GM19324 (cell line): ENCODE results near the gene ESX1.
"Not testable (repeated sequence)": the region's sequence is repeated elsewhere in the genome, so short reads cannot be mapped to it uniquely, and the experiment has no call there.

ENCODE experiments used
- ATAC-seq: cut with Tn5 transposase; IDR thresholded peaks from one replicate; pipeline ENCODE4 v1.9.1; 2021; ENCODE audit warnings: mild to moderate bottlenecking, moderate library complexity; ENCODE audit not compliant: unreplicated experiment, low FRiP score

ESX1 gene

DNA sequence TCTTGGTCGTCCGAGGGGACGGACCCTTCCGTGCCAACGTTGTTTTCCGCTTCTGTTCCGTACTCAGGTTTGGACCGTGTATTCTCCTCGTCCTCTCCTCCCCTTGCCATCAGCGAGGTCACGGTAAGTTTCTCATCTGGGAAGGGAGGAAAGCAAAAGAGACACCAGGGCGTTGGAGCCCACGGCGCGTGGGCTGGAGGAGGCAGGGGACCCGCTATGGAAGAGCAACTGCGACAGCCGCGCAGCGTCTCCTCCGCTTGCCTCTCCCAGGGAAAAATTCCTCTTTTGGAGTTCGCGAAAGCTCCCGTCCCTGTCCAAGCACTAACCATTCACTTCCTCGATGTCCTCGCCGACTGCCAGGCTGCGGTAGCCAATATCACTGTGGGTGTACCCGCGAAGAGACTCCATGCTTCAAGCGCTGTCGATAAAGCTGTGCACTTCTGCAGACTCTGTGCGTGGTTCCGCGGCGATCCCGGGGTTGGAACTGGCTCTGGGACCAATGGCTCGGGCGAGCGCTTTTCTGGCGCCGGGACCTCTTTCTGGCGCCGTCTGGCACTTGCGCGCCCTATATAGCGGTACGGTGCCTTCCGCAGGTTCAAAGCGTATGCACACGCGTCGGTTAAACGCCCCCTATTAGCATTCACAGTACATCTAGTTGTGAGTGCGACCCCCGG is at the start of gene ESX1:
TSS of gene ESX1 (minus strand) at position 492 of the 674 bp plus-strand sequence. CDS start at position 408, 84 bp downstream.
- no peak for ATAC-seq

- no peak for ATAC-seq
These were observed 40.9 kb upstream of the ESX1 start for GRCh38 chrX:104295636-104296035.

DNA sequence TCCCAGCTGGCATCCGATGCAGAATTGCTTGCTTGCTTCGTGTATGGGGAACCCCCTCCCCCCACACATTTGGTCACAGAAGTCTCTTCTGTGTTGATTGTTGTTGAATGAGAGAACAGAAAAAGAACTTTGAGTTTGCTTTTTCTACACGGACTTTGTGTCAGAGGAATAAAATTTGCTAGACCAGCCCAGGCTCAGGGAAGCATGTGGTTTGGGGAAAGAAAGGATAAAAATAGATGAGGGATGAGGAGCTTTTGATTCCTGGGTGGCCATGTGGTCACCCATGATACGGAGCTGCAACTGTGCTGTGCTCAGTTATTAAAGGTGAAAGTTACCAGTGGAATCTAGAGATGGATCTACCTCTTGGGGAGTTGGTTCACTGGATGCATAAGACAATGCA is 34.2 kb upstream of the ESX1 start:
- no peak for ATAC-seq

GRCh38 chrX:104288269-104288668 is 33.5 kb upstream of the ESX1 start:
- no peak for ATAC-seq

GRCh38 chrX:104285201-104285600 is 30.5 kb upstream of the ESX1 start:
- ATAC-seq = no peak

DNA sequence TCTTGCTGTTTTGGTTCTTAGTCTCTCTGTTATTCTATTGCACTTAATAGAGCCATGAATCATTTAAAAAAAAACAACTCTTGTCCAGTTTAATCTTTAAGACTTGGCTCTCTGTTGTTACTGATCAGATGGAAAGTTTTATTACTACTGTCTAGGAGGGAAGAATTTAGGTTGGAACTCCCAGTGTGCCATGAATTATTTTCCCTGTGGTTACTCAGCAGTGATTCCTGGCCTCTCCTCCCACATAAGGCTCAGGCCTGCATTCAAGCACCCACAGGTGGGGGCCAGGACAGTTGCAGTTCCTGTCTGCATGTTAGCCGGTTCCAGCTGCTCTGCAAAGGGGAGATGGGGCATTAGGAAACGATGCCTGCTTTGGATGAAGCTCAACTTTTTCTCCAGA is 29.8 kb upstream of the ESX1 start:
- no peak for ATAC-seq

- ATAC-seq = no peak
These were observed 27.5 kb upstream of the ESX1 start for GRCh38 chrX:104282166-104282725.

GRCh38 chrX:104281564-104281963 is 26.8 kb upstream of the ESX1 start:
- ATAC-seq = no peak

GRCh38 chrX:104280609-104281008 is 25.9 kb upstream of the ESX1 start:
- ATAC-seq = no peak

DNA sequence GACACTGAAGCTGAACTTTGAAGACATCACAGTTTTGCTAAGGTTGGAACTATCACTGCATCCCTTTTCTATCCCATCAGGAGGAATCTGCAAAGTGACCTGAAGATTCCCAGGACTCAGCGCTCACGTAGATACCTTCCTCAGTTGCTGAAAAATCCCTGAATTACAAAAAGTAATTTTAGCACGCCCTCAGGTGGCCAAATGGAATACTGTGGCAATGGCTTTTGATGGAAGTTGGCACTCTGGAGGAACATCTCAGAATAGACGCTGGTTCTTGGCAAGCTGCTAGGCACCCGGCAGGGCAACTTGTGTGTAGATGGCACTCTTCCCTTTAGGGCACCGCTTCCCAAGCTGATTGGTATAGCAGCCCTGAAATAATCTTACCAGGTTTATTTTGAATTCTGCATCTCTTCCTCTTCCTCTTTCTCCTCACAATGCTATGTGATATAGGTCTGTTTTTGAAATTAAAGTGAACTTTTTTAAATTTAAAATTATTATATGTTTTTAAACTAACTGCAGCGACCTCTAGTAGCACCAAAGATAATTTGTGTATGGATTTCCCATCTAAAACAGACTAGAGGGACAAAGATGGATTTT is 16.3 kb upstream of the ESX1 start:
- no peak for ATAC-seq

- no peak for ATAC-seq
These were observed 15.5 kb upstream of the ESX1 start for GRCh38 chrX:104270212-104270611.

GRCh38 chrX:104255465-104255864 is 732 bp upstream of the ESX1 start:
- ATAC-seq = no peak

DNA sequence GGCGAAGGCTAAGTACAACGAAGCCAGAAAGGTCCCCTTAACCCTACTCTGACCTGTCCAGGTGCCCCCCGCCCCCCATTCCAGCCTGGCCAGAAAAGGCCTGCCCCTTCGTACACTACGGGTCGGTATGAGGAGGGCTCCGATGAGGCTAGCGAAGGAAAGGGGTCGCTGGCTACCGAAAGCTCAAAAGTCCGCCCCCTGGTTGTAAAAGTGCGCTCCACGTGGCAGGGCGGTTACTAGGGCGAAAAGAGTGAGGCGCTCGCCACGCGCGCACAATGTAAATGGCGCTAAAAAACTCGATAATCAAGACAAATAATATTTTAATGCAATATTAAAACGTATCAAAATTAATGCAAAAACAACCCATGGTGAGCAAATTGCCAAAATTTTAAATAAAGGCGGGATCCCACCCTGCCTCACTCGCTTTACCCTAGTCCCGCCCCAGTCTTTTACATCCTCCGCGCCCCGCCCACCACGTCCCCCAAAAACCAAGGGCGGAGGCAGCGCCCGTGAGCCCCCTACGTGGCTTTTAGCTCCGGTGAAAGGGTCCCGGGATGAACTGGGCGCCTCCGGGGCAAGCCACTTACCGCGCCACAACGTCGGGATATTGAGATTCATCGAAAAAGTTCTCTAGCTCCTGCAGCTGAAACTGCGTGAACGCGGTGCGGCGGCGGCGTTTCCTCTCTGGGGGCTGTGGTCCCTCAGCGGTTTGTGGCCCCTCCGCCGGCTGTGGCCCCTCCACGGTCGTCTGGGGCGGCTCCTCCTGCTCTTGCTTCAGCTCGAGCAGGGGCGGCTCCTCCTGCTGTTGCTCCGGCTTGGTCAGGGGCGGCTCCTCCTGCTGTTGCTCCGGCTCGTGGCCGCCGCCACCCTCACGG is 929 bp downstream of the ESX1 start:
- no peak for ATAC-seq

DNA sequence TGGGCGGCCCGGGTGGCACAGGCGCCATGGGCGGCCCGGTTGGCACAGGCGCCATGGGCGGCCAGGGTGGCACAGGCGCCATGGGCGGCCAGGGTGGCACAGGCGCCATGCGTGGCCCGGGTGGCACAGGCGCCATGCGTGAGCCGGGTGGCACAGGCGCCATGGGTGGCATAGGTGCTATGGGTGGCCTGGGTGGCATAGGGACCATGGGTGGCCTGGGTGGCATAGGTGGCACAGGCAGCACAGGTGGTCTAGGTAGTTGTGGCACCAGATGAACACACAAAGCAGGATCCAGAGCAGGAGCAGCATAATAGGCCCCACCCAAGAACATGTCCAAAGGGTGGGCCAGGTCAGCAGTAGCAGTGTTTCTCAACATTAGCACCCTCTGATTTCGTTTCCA is 4.3 kb downstream of the ESX1 start:
- no peak for ATAC-seq

DNA sequence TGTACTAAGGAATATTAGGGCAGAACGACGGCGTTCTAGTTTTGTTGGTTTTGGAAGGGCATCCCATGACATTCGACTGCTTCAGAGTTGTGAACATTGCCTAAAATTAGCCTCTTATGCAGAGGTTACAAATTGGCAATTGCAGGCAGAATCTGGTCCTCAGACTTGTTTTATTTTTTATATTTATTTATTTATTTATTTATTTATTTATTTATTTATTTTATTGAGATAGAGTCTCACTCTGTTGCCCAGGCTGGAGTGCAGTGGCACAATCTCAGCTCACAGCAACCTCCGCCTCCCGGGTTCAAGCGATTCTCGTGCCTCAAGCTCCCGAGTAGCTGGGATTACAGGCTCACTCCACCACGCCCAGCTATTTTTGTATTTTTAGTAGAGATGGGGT is 24.7 kb downstream of the ESX1 start:
- not testable (repeated sequence) for ATAC-seq

GRCh38 chrX:104211187-104211586 is 43.5 kb downstream of the ESX1 start:
- ATAC-seq = no peak

DNA sequence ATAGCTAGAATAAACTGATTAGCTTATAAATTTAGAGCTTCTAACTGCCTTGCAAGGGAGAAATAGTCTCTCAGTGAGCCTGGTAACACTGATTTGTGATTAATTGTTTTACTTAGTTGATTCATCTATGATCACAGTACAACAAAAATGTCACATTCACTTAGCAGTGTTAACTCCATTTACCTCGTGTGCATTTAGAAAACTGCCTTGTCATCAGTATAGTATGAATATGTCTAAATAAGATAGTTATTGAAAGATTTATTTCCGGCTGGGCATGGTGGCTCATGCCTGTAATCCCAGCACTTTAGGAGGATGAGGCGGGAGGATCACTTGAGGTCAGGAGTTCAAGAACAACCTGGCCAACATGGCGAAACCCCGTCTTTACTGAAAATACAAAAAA is 49.2 kb downstream of the ESX1 start:
- no peak for ATAC-seq
